ENCODE data around the gene VSTM5. TPM values are rescaled to one million over a fixed set of nuclear protein-coding genes. Genes with fewer than 3 reads are reported as not detected.
A peak's percentile ranks its signal among the peaks of the same experiment; 100 is the strongest.

The VSTM5 gene
- total RNA-seq, 1 experiment from 2014 or later, result not detected

- no peak overlapping the region for H3K27ac ChIP-seq (ENCODE audit: low read depth, low read length)
- no peak overlapping the region for H3K4me3 ChIP-seq (replicated peaks in 1 of 2; ENCODE audit: low read depth in 1 of 2, low read length in 2 of 2)
- H4K20me1 ChIP-seq (ENCODE audit: insufficient read depth), result no peaks in the 10 kb centered on the region
- H3K27me3 ChIP-seq (ENCODE audit: insufficient read depth, low read length), result no peaks in the 10 kb centered on the region
- ChIA-PET RAD21 (ENCODE audit: low non-redundant PET in 1 of 2, low total read pairs in 2 of 2, uncharacterized antibody in 2 of 2, unreplicated experiment in 2 of 2) (no interaction called here), POLR2A (no interaction called here), CTCF (no interaction called here)
- no TSS peak for BruUV-seq (replicated peaks)
- ATAC-seq (no peak), DNase-seq (ENCODE audit: low read depth, low spot score) (no peak)
- H3K36me3 ChIP-seq (ENCODE audit: control insufficient read depth in 1 of 2, insufficient read depth in 2 of 2, low read length in 2 of 2), result no peaks in the 10 kb centered on the region
- no peaks in the 10 kb centered on the region for H3K4me1 ChIP-seq (ENCODE audit: control insufficient read depth in 1 of 2, insufficient read depth in 2 of 2, low read length in 2 of 2)
- H3K4me2 ChIP-seq (ENCODE audit: low read length), result no peak overlapping the region
- H3K9me2 ChIP-seq (ENCODE audit: insufficient read depth), result no peaks in the 10 kb centered on the region
- no peaks in the 10 kb centered on the region for H3K9me3 ChIP-seq (ENCODE audit: control insufficient read depth in 1 of 2, insufficient read depth in 1 of 2, low read depth in 1 of 2, low read length in 2 of 2)
- no peak overlapping the region for H3K9ac ChIP-seq (ENCODE audit: low read length)
- no peaks in the 10 kb centered on the region for H3K79me2 ChIP-seq (ENCODE audit: insufficient read depth, low read length)
- no peak overlapping the region for H2AFZ ChIP-seq (ENCODE audit: low read depth, low read length, poor library complexity, severe bottlenecking)
- intact Hi-C loops (cut with micrococcal nuclease), result no loop called here
- no peak for TF ChIP-seq SP1 (IDR thresholded peaks at IDR 0.05; ENCODE audit: low read depth)
- 0 out of 2 replicates have a peak, but pooled peaks have one; percentile 23 for TF ChIP-seq CEBPB (IDR thresholded peaks at IDR 0.05; ENCODE audit: low read depth)
Observed at GRCh38 chr11:93831343-93832127, 18.9 kb downstream of the VSTM5 start.

- H3K27me3 ChIP-seq (ENCODE audit: insufficient read depth, low read length), result no peaks in the 10 kb centered on the region
- no peaks in the 10 kb centered on the region for H3K36me3 ChIP-seq (ENCODE audit: control insufficient read depth in 1 of 2, insufficient read depth in 2 of 2, low read length in 2 of 2)
- no peak overlapping the region for H2AFZ ChIP-seq (ENCODE audit: low read depth, low read length, poor library complexity, severe bottlenecking)
- no peak overlapping the region for H3K9ac ChIP-seq (ENCODE audit: low read length)
- ChIA-PET RAD21 (ENCODE audit: low non-redundant PET in 1 of 2, low total read pairs in 2 of 2, uncharacterized antibody in 2 of 2, unreplicated experiment in 2 of 2) (no interaction called here), POLR2A (no interaction called here), CTCF (no interaction called here)
- H3K9me3 ChIP-seq (ENCODE audit: control insufficient read depth in 1 of 2, insufficient read depth in 1 of 2, low read depth in 1 of 2, low read length in 2 of 2), result no peaks in the 10 kb centered on the region
- H3K4me3 ChIP-seq (replicated peaks in 1 of 2; ENCODE audit: low read depth in 1 of 2, low read length in 2 of 2), result no peak overlapping the region
- no peaks in the 10 kb centered on the region for H3K4me1 ChIP-seq (ENCODE audit: control insufficient read depth in 1 of 2, insufficient read depth in 2 of 2, low read length in 2 of 2)
- no peaks in the 10 kb centered on the region for H3K9me2 ChIP-seq (ENCODE audit: insufficient read depth)
- H3K4me2 ChIP-seq (ENCODE audit: low read length), result no peak overlapping the region
- H3K27ac ChIP-seq (ENCODE audit: low read depth, low read length), result no peak overlapping the region
- no peak for DNase-seq (ENCODE audit: low read depth, low spot score)
- no peak for ATAC-seq
- H4K20me1 ChIP-seq (ENCODE audit: insufficient read depth), result no peaks in the 10 kb centered on the region
- H3K79me2 ChIP-seq (ENCODE audit: insufficient read depth, low read length), result no peaks in the 10 kb centered on the region
- BruUV-seq (replicated peaks), result no TSS peak
- intact Hi-C loops (cut with micrococcal nuclease), result no loop called here
- no peak for TF ChIP-seq RAD21 (IDR thresholded peaks at IDR 0.05; ENCODE audit: low read depth)
- no peak for TF ChIP-seq CBX3 (IDR thresholded peaks at IDR 0.05; ENCODE audit: low read depth)
- TF ChIP-seq SRF (IDR thresholded peaks at IDR 0.05; ENCODE audit: low read depth), result no peak
- no peak for TF ChIP-seq ELF1 (IDR thresholded peaks at IDR 0.05; ENCODE audit: borderline replicate concordance, low read depth)
- TF ChIP-seq POLR2A (IDR thresholded peaks at IDR 0.05; ENCODE audit: borderline replicate concordance, extremely low read depth, insufficient read depth, insufficient read length), result no peak
- TF ChIP-seq REST (IDR thresholded peaks at IDR 0.05; ENCODE audit: low read depth), result no peak
- no peak for TF ChIP-seq ZNF274 (IDR thresholded peaks at IDR 0.05; ENCODE audit: low read depth, low read length)
- TF ChIP-seq FOSL1 (IDR thresholded peaks at IDR 0.05; ENCODE audit: low read depth), result no peak
- no peak for TF ChIP-seq JUND (IDR thresholded peaks at IDR 0.05)
- no peak for TF ChIP-seq ZBTB33 (IDR thresholded peaks at IDR 0.05; ENCODE audit: extremely low read depth, insufficient replicate concordance, low read length)
- TF ChIP-seq ZFX (IDR thresholded peaks at IDR 0.05), result no peak
- TF ChIP-seq SP1 (IDR thresholded peaks at IDR 0.05; ENCODE audit: low read depth), result no peak
Observed at GRCh38 chr11:93829598-93829997, 20.8 kb downstream of the VSTM5 start.

Data from HCT116 (cell line).